ENCODE data around the gene SPX.
A peak's percentile ranks its signal among the peaks of the same experiment; 100 is the strongest.

The SPX gene

GRCh38 chr12:21509768-21510167 lies 16.3 kb upstream of the SPX start:
- Histone ChIP-seq H4K20me1 (ENCODE audit: insufficient read depth, low read length) (no peaks in the 10 kb centered on the region), H3K4me3 (ENCODE audit: low read length) (peak overlapping the region; percentile 20; the same call in 1 of the 2 replicates), H3K4me2 (ENCODE audit: low read depth, low read length) (peak overlapping the region; percentile 68), H3K9me3 (replicated peaks; ENCODE audit: insufficient read depth, low read length) (no peaks in the 10 kb centered on the region), H2AFZ (ENCODE audit: low read length) (no peak overlapping the region), H3K27ac (ENCODE audit: low read length) (peak overlapping the region; percentile 39; the same call in 1 of the 2 replicates), H3K79me2 (ENCODE audit: low read length) (peaks cover 59% of the 10 kb centered on the region), H3K36me3 (replicated peaks; ENCODE audit: insufficient read depth, low read length) (peaks cover 6% of the 10 kb centered on the region; the same call in 1 of the 2 replicates), H3K4me1 (ENCODE audit: low read length) (peaks cover 19% of the 10 kb centered on the region), H3K27me3 (replicated peaks; ENCODE audit: insufficient read depth, low read length) (no peaks in the 10 kb centered on the region), H3K9me2 (replicated peaks; ENCODE audit: insufficient read depth, low read length) (no peaks in the 10 kb centered on the region), H3F3A (ENCODE audit: insufficient read depth, low read length) (peaks cover 9% of the 10 kb centered on the region; the same call in 1 of the 2 replicates), H3K9ac (ENCODE audit: low read length) (no peak overlapping the region)
- no peak for TF ChIP-seq EZH2 (optimal IDR thresholded peaks at IDR 0.05; ENCODE audit: low read depth, low read length)
- TF ChIP-seq CTCF (IDR thresholded peaks at IDR 0.05; ENCODE audit: low read length), result no peak
- no peak for TF ChIP-seq EZH2phosphoT487 (IDR thresholded peaks at IDR 0.05; ENCODE audit: low read length)
- DNase-seq, result peak; percentile 72

GRCh38 chr12:21516281-21516680 lies 9.8 kb upstream of the SPX start:
- DNase-seq, result no peak
- Histone ChIP-seq H3K9me2 (replicated peaks; ENCODE audit: insufficient read depth, low read length) (no peaks in the 10 kb centered on the region), H3K4me2 (ENCODE audit: low read depth, low read length) (no peak overlapping the region), H3K9ac (ENCODE audit: low read length) (no peak overlapping the region), H3K4me1 (ENCODE audit: low read length) (no peaks in the 10 kb centered on the region), H2AFZ (ENCODE audit: low read length) (no peak overlapping the region), H3K4me3 (ENCODE audit: low read length) (no peak overlapping the region), H3K36me3 (replicated peaks; ENCODE audit: insufficient read depth, low read length) (peaks cover 12% of the 10 kb centered on the region; the same call in 1 of the 2 replicates), H3F3A (ENCODE audit: insufficient read depth, low read length) (no peaks in the 10 kb centered on the region), H4K20me1 (ENCODE audit: insufficient read depth, low read length) (no peaks in the 10 kb centered on the region), H3K9me3 (replicated peaks; ENCODE audit: insufficient read depth, low read length) (no peaks in the 10 kb centered on the region), H3K79me2 (ENCODE audit: low read length) (peaks cover 5% of the 10 kb centered on the region; the same call in 1 of the 2 replicates), H3K27ac (ENCODE audit: low read length) (no peak overlapping the region), H3K27me3 (replicated peaks; ENCODE audit: insufficient read depth, low read length) (no peaks in the 10 kb centered on the region)
- TF ChIP-seq EZH2 (optimal IDR thresholded peaks at IDR 0.05; ENCODE audit: low read depth, low read length) (no peak), CTCF (IDR thresholded peaks at IDR 0.05; ENCODE audit: low read length) (no peak)

- Histone ChIP-seq H2AFZ (ENCODE audit: low read length) (no peak overlapping the region), H3K4me2 (ENCODE audit: low read depth, low read length) (no peak overlapping the region), H3K9me2 (replicated peaks; ENCODE audit: insufficient read depth, low read length) (no peaks in the 10 kb centered on the region), H4K20me1 (ENCODE audit: insufficient read depth, low read length) (no peaks in the 10 kb centered on the region), H3F3A (ENCODE audit: insufficient read depth, low read length) (no peaks in the 10 kb centered on the region), H3K36me3 (replicated peaks; ENCODE audit: insufficient read depth, low read length) (peaks cover 8% of the 10 kb centered on the region; the same call in 1 of the 2 replicates), H3K4me3 (ENCODE audit: low read length) (no peak overlapping the region), H3K9ac (ENCODE audit: low read length) (no peak overlapping the region), H3K27ac (ENCODE audit: low read length) (no peak overlapping the region), H3K27me3 (replicated peaks; ENCODE audit: insufficient read depth, low read length) (no peaks in the 10 kb centered on the region), H3K79me2 (ENCODE audit: low read length) (no peaks in the 10 kb centered on the region), H3K4me1 (ENCODE audit: low read length) (no peaks in the 10 kb centered on the region), H3K9me3 (replicated peaks; ENCODE audit: insufficient read depth, low read length) (no peaks in the 10 kb centered on the region)
- TF ChIP-seq EZH2phosphoT487 (IDR thresholded peaks at IDR 0.05; ENCODE audit: low read length) (no peak), EZH2 (optimal IDR thresholded peaks at IDR 0.05; ENCODE audit: low read depth, low read length) (no peak), CTCF (IDR thresholded peaks at IDR 0.05; ENCODE audit: low read length) (no peak)
- DNase-seq, result no peak
These were observed 7.6 kb upstream of the SPX start for GRCh38 chr12:21518451-21518850.
